Smooth muscle cell (in vitro differentiated cells): ENCODE measurements around the gene UQCR10. TPM values are rescaled to one million over a fixed set of nuclear protein-coding genes. Genes with fewer than 3 reads are reported as not detected.

Experiments used
- DNase-seq: peaks from one replicate; lab custom pipeline; 2025; ENCODE audit not compliant: unreplicated experiment; lab: John Stamatoyannopoulos, UW
- H2AFZ ChIP-seq: fragments of 200-600 bp; sonication (generic); 2 replicates; pipeline ENCODE4 v1.6.0; 2016; ENCODE audit warnings: antibody characterized with exemption, low read depth, mild to moderate bottlenecking
- H3F3A ChIP-seq: fragments of 200-600 bp; sonication (generic); 2 replicates; pipeline ENCODE4 v1.6.0; 2017; ENCODE audit warnings: antibody characterized with exemption, low read depth
- H3K27ac ChIP-seq: fragments of 200-600 bp; sonication (generic); 2 replicates; pipeline ENCODE4 v1.5.1; 2016; ENCODE audit warnings: low read depth, mild to moderate bottlenecking
- H3K27me3 ChIP-seq: fragments of 200-600 bp; sonication (generic); 2 replicates; pipeline ENCODE4 v1.6.1; 2016; ENCODE audit warnings: low read depth, mild to moderate bottlenecking
- H3K36me3 ChIP-seq: fragments of 200-600 bp; sonication (generic); 2 replicates; pipeline ENCODE4 v1.5.1; 2016; ENCODE audit warnings: low read depth
- H3K4me1 ChIP-seq: fragments of 200-600 bp; sonication (generic); 2 replicates; pipeline ENCODE4 v1.5.1; 2016; ENCODE audit warnings: low read depth
- H3K4me2 ChIP-seq: fragments of 200-600 bp; sonication (generic); 2 replicates; pipeline ENCODE4 v1.6.0; 2016; ENCODE audit warnings: mild to moderate bottlenecking
- H3K4me3 ChIP-seq: fragments of 200-600 bp; sonication (generic); 2 replicates; pipeline ENCODE4 v1.5.1; 2016; ENCODE audit warnings: mild to moderate bottlenecking
- H3K79me2 ChIP-seq: fragments of 200-600 bp; sonication (generic); 2 replicates; pipeline ENCODE4 v1.6.0; 2016; ENCODE audit warnings: low read depth, mild to moderate bottlenecking
- H3K9ac ChIP-seq: fragments of 200-600 bp; sonication (generic); 2 replicates; pipeline ENCODE4 v1.6.0; 2016; ENCODE audit warnings: low read depth
- H3K9me3 ChIP-seq: fragments of 200-600 bp; sonication (generic); replicated peaks from 2 replicates; pipeline ENCODE4 v1.5.1; 2016; ENCODE audit warnings: low read depth
- H4K20me1 ChIP-seq: fragments of 200-600 bp; sonication (generic); 2 replicates; pipeline ENCODE4 v1.6.0; 2016; ENCODE audit warnings: low read depth
- WGBS: methylation state at CpG from one replicate; pipeline ENCODE4 v1.1.7; 2016; ENCODE audit warnings: low lambda C conversion rate; 5-methylcytosine and 5-hydroxymethylcytosine counted together
- polyA plus RNA-seq: library from polyadenylated mRNA; unstranded; fragments of >200 nt; fragmentation: Nextera tagmentation; extraction: Ambion mirVana; gene quantifications from 2 replicates; pipeline ENCODE4 v1.2.1, GENCODE V29; 2016
- total RNA-seq: library from RNA; depleted of rRNA; stranded (reverse); fragments of >200 nt; gene quantifications from 2 replicates; pipeline ENCODE4 v1.2.3, GENCODE V29; 2014
- TF ChIP-seq, protein P1 (sequence below): fragments of 200-600 bp; sonication (generic); IDR thresholded peaks from 2 replicates; pipeline ENCODE4 v1.5.1; 2017; ENCODE audit warnings: borderline replicate concordance, mild to moderate bottlenecking, antibody characterized with exemption; ENCODE audit not compliant: insufficient read depth, poor library complexity, severe bottlenecking

UQCR10 gene
- total and polyA plus RNA-seq, 2 experiments from 2014 or later, result 102 to 296 TPM

- 95% methylated on average over 4 of the region's 4 CpGs for WGBS
- Histone ChIP-seq H4K20me1 (no peaks in the 10 kb centered on the region), H3K4me3 (no peak overlapping the region), H2AFZ (no peak overlapping the region), H3K4me2 (no peak overlapping the region), H3K9ac (no peak overlapping the region), H3K79me2 (no peaks in the 10 kb centered on the region), H3K4me1 (no peaks in the 10 kb centered on the region), H3F3A (no peaks in the 10 kb centered on the region), H3K27me3 (no peaks in the 10 kb centered on the region), H3K27ac (no peak overlapping the region), H3K36me3 (no peaks in the 10 kb centered on the region), H3K9me3 (no peaks in the 10 kb centered on the region)
- TF ChIP-seq, protein P1, sequence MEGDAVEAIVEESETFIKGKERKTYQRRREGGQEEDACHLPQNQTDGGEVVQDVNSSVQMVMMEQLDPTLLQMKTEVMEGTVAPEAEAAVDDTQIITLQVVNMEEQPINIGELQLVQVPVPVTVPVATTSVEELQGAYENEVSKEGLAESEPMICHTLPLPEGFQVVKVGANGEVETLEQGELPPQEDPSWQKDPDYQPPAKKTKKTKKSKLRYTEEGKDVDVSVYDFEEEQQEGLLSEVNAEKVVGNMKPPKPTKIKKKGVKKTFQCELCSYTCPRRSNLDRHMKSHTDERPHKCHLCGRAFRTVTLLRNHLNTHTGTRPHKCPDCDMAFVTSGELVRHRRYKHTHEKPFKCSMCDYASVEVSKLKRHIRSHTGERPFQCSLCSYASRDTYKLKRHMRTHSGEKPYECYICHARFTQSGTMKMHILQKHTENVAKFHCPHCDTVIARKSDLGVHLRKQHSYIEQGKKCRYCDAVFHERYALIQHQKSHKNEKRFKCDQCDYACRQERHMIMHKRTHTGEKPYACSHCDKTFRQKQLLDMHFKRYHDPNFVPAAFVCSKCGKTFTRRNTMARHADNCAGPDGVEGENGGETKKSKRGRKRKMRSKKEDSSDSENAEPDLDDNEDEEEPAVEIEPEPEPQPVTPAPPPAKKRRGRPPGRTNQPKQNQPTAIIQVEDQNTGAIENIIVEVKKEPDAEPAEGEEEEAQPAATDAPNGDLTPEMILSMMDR, result no peak
- DNase-seq, result no peak
These were observed 48.4 kb downstream of the UQCR10 start for GRCh38 chr22:29815580-29815979.

GRCh38 chr22:29816128-29816527 lies 49.0 kb downstream of the UQCR10 start:
- Histone ChIP-seq H3K79me2 (no peaks in the 10 kb centered on the region), H3K4me1 (no peaks in the 10 kb centered on the region), H3F3A (no peaks in the 10 kb centered on the region), H4K20me1 (no peaks in the 10 kb centered on the region), H3K9ac (no peak overlapping the region), H3K4me2 (no peak overlapping the region), H3K36me3 (no peaks in the 10 kb centered on the region), H3K4me3 (no peak overlapping the region), H3K27ac (no peak overlapping the region), H2AFZ (no peak overlapping the region), H3K9me3 (no peaks in the 10 kb centered on the region), H3K27me3 (no peaks in the 10 kb centered on the region)
- no peak for DNase-seq
- WGBS, result 86% methylated on average over 2 of the region's 2 CpGs
- TF ChIP-seq, protein P1, result no peak

- Histone ChIP-seq H4K20me1 (no peaks in the 10 kb centered on the region), H2AFZ (no peak overlapping the region), H3F3A (no peaks in the 10 kb centered on the region), H3K4me2 (no peak overlapping the region), H3K79me2 (no peaks in the 10 kb centered on the region), H3K27ac (no peak overlapping the region), H3K9ac (no peak overlapping the region), H3K36me3 (no peaks in the 10 kb centered on the region), H3K4me1 (no peaks in the 10 kb centered on the region), H3K4me3 (no peak overlapping the region), H3K27me3 (no peaks in the 10 kb centered on the region), H3K9me3 (no peaks in the 10 kb centered on the region)
- WGBS, result 85% methylated on average over 6 of the region's 6 CpGs
- no peak for DNase-seq
- TF ChIP-seq, protein P1, result no peak
These were observed 49.4 kb downstream of the UQCR10 start for GRCh38 chr22:29816539-29816938.

- Histone ChIP-seq H3K4me2 (no peak overlapping the region), H3K9me3 (no peaks in the 10 kb centered on the region), H3K9ac (no peak overlapping the region), H4K20me1 (no peaks in the 10 kb centered on the region), H3K36me3 (no peaks in the 10 kb centered on the region), H3K4me3 (no peak overlapping the region), H3K27ac (no peak overlapping the region), H3K4me1 (no peaks in the 10 kb centered on the region), H3F3A (peaks cover 3% of the 10 kb centered on the region), H3K27me3 (no peaks in the 10 kb centered on the region), H3K79me2 (no peaks in the 10 kb centered on the region), H2AFZ (no peak overlapping the region)
- 94% methylated on average over 2 of the region's 2 CpGs for WGBS
- TF ChIP-seq, protein P1, result no peak
- no peak for DNase-seq
These were observed 49.8 kb downstream of the UQCR10 start for GRCh38 chr22:29816980-29817379.
